ENCODE data around the gene C1orf198. TPM values are rescaled to one million over a fixed set of nuclear protein-coding genes. Genes with fewer than 3 reads are reported as not detected.

Gene C1orf198
- total RNA-seq, 1 experiment from 2014 or later, result 22.9 TPM

- no peaks in the 10 kb centered on the region for H3K9me2 ChIP-seq (ENCODE audit: insufficient read depth)
- no peaks in the 10 kb centered on the region for H3K27me3 ChIP-seq (ENCODE audit: insufficient read depth, low read length)
- no peak overlapping the region for H3K4me3 ChIP-seq (replicated peaks in 1 of 2; ENCODE audit: low read depth in 1 of 2, low read length in 2 of 2)
- H3K4me1 ChIP-seq (ENCODE audit: control insufficient read depth in 1 of 2, insufficient read depth in 2 of 2, low read length in 2 of 2), result peaks cover 29 to 37% of the 10 kb centered on the region in 2 experiments
- H2AFZ ChIP-seq (ENCODE audit: low read depth, low read length, poor library complexity, severe bottlenecking), result no peak overlapping the region
- H3K9me3 ChIP-seq (ENCODE audit: control insufficient read depth in 1 of 2, insufficient read depth in 1 of 2, low read depth in 1 of 2, low read length in 2 of 2), result no peaks in the 10 kb centered on the region
- no peak overlapping the region for H3K9ac ChIP-seq (ENCODE audit: low read length)
- intact Hi-C loops (cut with micrococcal nuclease), result no loop called here
- RAD21 ChIA-PET (ENCODE audit: low non-redundant PET in 1 of 2, low total read pairs in 2 of 2, uncharacterized antibody in 2 of 2, unreplicated experiment in 2 of 2), result no interaction called here
- BruUV-seq (replicated peaks), result no TSS peak
- ATAC-seq (no peak), DNase-seq (ENCODE audit: low read depth, low spot score) (no peak)
- CTCF ChIA-PET, result no interaction called here
- no peaks in the 10 kb centered on the region for H4K20me1 ChIP-seq (ENCODE audit: insufficient read depth)
- H3K36me3 ChIP-seq (ENCODE audit: control insufficient read depth in 1 of 2, insufficient read depth in 2 of 2, low read length in 2 of 2), result no peaks in the 10 kb centered on the region; a peak in 2 of 4 replicates
- TF ChIP-seq SP1 (IDR thresholded peaks at IDR 0.05; ENCODE audit: low read depth), result no peak
- TF ChIP-seq SRF (IDR thresholded peaks at IDR 0.05; ENCODE audit: low read depth), result no peak
- no peak for TF ChIP-seq ZNF274 (IDR thresholded peaks at IDR 0.05; ENCODE audit: low read depth, low read length)
- no peak for TF ChIP-seq EZH2 (IDR thresholded peaks at IDR 0.05)
- no peak for TF ChIP-seq FOSL1 (IDR thresholded peaks at IDR 0.05; ENCODE audit: low read depth)
- TF ChIP-seq ZFX (IDR thresholded peaks at IDR 0.05), result no peak
- TF ChIP-seq SIN3A (IDR thresholded peaks at IDR 0.05; ENCODE audit: low read depth), result no peak
- no peak for TF ChIP-seq CBX3 (IDR thresholded peaks at IDR 0.05; ENCODE audit: low read depth)
- TF ChIP-seq JUND (IDR thresholded peaks at IDR 0.05), result no peak
- TF ChIP-seq YY1 (IDR thresholded peaks at IDR 0.05; ENCODE audit: extremely low read depth, insufficient replicate concordance, low read depth, low read length), result no peak
- no peak for TF ChIP-seq RAD21 (IDR thresholded peaks at IDR 0.05; ENCODE audit: low read depth)
- TF ChIP-seq POLR2AphosphoS5 (IDR thresholded peaks at IDR 0.05; ENCODE audit: low read depth, low read length), result no peak
- TF ChIP-seq CEBPB (IDR thresholded peaks at IDR 0.05; ENCODE audit: low read depth), result no peak
- TF ChIP-seq CTCF (IDR thresholded peaks at IDR 0.05 in 2 of 3, conservative IDR thresholded peaks at IDR 0.05 in 1 of 3; ENCODE audit: borderline replicate concordance in 1 of 3, insufficient read depth in 1 of 3, low read depth in 2 of 3, low read length in 2 of 3), result no peak
- no peak for TF ChIP-seq POLR2A (IDR thresholded peaks at IDR 0.05; ENCODE audit: borderline replicate concordance, extremely low read depth, insufficient read depth, insufficient read length)
- TF ChIP-seq TCF7L2 (IDR thresholded peaks at IDR 0.05; ENCODE audit: borderline replicate concordance, extremely low read depth, insufficient read depth, insufficient read length), result no peak
- no peak for TF ChIP-seq ZBTB33 (IDR thresholded peaks at IDR 0.05; ENCODE audit: extremely low read depth, insufficient replicate concordance, low read length)
- H3K4me2 ChIP-seq (ENCODE audit: low read length), result no peak overlapping the region
- peaks cover 15% of the 10 kb centered on the region; the same call in 1 of the 2 replicates for H3K79me2 ChIP-seq (ENCODE audit: insufficient read depth, low read length)
- POLR2A ChIA-PET, result no interaction called here
- H3K27ac ChIP-seq (ENCODE audit: low read depth, low read length), result no peak overlapping the region
Observed at GRCh38 chr1:230853731-230854130, 14.6 kb downstream of the C1orf198 start.

All from HCT116 (cell line).